Epithelial cell of prostate (primary cell): ENCODE data around the gene FBXO4.
"Not testable (repeated sequence)": the region's sequence is repeated elsewhere in the genome, so short reads cannot be mapped to it uniquely, and the experiment has no call there.

Experiments used
- DNase-seq: peaks from one replicate; pipeline ENCODE4 v3.0.0-alpha.2; 2011; ENCODE audit warnings: low read depth, low spot score
- H3K27ac ChIP-seq: fragments of 450-650 bp; 2 replicates; pipeline ENCODE4 v1.5.1; 2017; ENCODE audit warnings: mild to moderate bottlenecking

Gene FBXO4

GRCh38 chr5:41973887-41974286 lies 48.8 kb downstream of the FBXO4 start:
- no peak overlapping the region for H3K27ac ChIP-seq
- no peak for DNase-seq

GRCh38 chr5:41978676-41979075 lies 53.6 kb downstream of the FBXO4 start:
- H3K27ac ChIP-seq, result no peak overlapping the region
- DNase-seq, result no peak

GRCh38 chr5:41980396-41980795 lies 55.3 kb downstream of the FBXO4 start:
- no peak for DNase-seq
- H3K27ac ChIP-seq, result no peak overlapping the region

GRCh38 chr5:41980870-41981269 lies 55.8 kb downstream of the FBXO4 start:
- no peak overlapping the region for H3K27ac ChIP-seq

GRCh38 chr5:41982858-41983257 lies 57.8 kb downstream of the FBXO4 start:
- DNase-seq, H3K27ac ChIP-seq: not testable (repeated sequence)

More at GRCh38 chr5:41980870-41981269, 55.8 kb downstream of the FBXO4 start:
- no peak for DNase-seq

- DNase-seq, result no peak
- no peak overlapping the region for H3K27ac ChIP-seq
Observed at GRCh38 chr5:41983284-41983683, 58.2 kb downstream of the FBXO4 start.

GRCh38 chr5:41985945-41986695 lies 61.0 kb downstream of the FBXO4 start:
- no peak overlapping the region for H3K27ac ChIP-seq
- no peak for DNase-seq
